SK-N-SH treated with all-trans-retinoic acid at 6 μM for 48 hours (cell line): ENCODE data around the gene NPC1L1.
A peak's percentile ranks its signal among the peaks of the same experiment; 100 is the strongest.

Experiments used
- ATAC-seq: fragments of 200-7000 bp; cut with Tn5 transposase; 3 replicates; pipeline ENCODE4 v1.9.1; 2020; ENCODE audit warnings: mild to moderate bottlenecking, moderate library complexity
- ARNTL ChIP-seq: fragments of 450-650 bp; formaldehyde crosslinking; IDR thresholded peaks from 2 replicates; pipeline ENCODE4 v1.5.0; 2020; ENCODE audit warnings: low read depth, mild to moderate bottlenecking, moderate library complexity, borderline replicate concordance
- BACH2 ChIP-seq: fragments of 250-450 bp; sonication (Bioruptor Pico); IDR thresholded peaks from 2 replicates; pipeline ENCODE4 v1.9.0; 2021; ENCODE audit warnings: mild to moderate bottlenecking, borderline replicate concordance
- CSDC2 ChIP-seq: fragments of 250-450 bp; sonication (Bioruptor Pico); IDR thresholded peaks from 2 replicates; pipeline ENCODE4 v1.5.0; 2020; ENCODE audit warnings: mild to moderate bottlenecking, moderate library complexity
- ESRRG ChIP-seq: fragments of 250-450 bp; sonication (Bioruptor Pico); IDR thresholded peaks from 2 replicates; pipeline ENCODE4 v1.6.1; 2021; ENCODE audit warnings: mild to moderate bottlenecking
- GLIS3 ChIP-seq: fragments of 250-450 bp; sonication (Bioruptor Pico); IDR thresholded peaks from 2 replicates; pipeline ENCODE4 v1.5.0; 2020; ENCODE audit warnings: mild to moderate bottlenecking, moderate library complexity
- ISL1 ChIP-seq: fragments of 250-450 bp; sonication (Bioruptor Pico); IDR thresholded peaks from 2 replicates; pipeline ENCODE4 v2.1.2; 2022; ENCODE audit warnings: mild to moderate bottlenecking, moderate library complexity
- OSR1 ChIP-seq: fragments of 250-450 bp; sonication (Bioruptor Pico); IDR thresholded peaks from 2 replicates; pipeline ENCODE4 v1.8.0; 2022; ENCODE audit warnings: moderate library complexity, mild to moderate bottlenecking, inconsistent platforms
- PPARA ChIP-seq: fragments of 250-450 bp; sonication (Bioruptor Pico); IDR thresholded peaks from 2 replicates; pipeline ENCODE4 v1.5.0; 2020; ENCODE audit warnings: mild to moderate bottlenecking, borderline replicate concordance
- RARB ChIP-seq: fragments of 250-450 bp; sonication (Bioruptor Pico); IDR thresholded peaks from 2 replicates; pipeline ENCODE4 v1.8.0; 2021; ENCODE audit warnings: mild to moderate bottlenecking, moderate library complexity
- SNAI2 ChIP-seq: fragments of 250-450 bp; sonication (Bioruptor Pico); IDR thresholded peaks from 2 replicates; pipeline ENCODE4 v1.5.0; 2020; ENCODE audit warnings: mild to moderate bottlenecking, moderate library complexity
- TCF4 ChIP-seq: fragments of 250-450 bp; sonication (Bioruptor Pico); IDR thresholded peaks from 2 replicates; pipeline ENCODE4 v1.8.0; 2021; ENCODE audit warnings: mild to moderate bottlenecking, moderate library complexity, borderline replicate concordance
- TOX ChIP-seq: fragments of 250-450 bp; sonication (Bioruptor Pico); IDR thresholded peaks from 2 replicates; pipeline ENCODE4 v1.8.0; 2021; ENCODE audit warnings: mild to moderate bottlenecking, moderate library complexity, borderline replicate concordance
- ZC3H10 ChIP-seq: fragments of 250-450 bp; sonication (Bioruptor Pico); IDR thresholded peaks from 2 replicates; pipeline ENCODE4 v1.5.1; 2021; ENCODE audit warnings: mild to moderate bottlenecking, moderate library complexity
- ZFP3 ChIP-seq: fragments of 250-450 bp; sonication (Bioruptor Pico); IDR thresholded peaks from 2 replicates; pipeline ENCODE4 v1.5.0; 2020; ENCODE audit warnings: mild to moderate bottlenecking, moderate library complexity
- ZFP30 ChIP-seq: fragments of 450-650 bp; formaldehyde crosslinking; IDR thresholded peaks from 2 replicates; pipeline ENCODE4 v1.5.0; 2022; ENCODE audit warnings: mild to moderate bottlenecking, moderate library complexity
- ZNF565 ChIP-seq: fragments of 450-650 bp; formaldehyde crosslinking; conservative IDR thresholded peaks from 2 replicates; pipeline ENCODE4 v1.5.0; 2020; ENCODE audit warnings: low read depth, mild to moderate bottlenecking, moderate library complexity
- ZNF8 ChIP-seq: fragments of 450-650 bp; formaldehyde crosslinking; IDR thresholded peaks from 2 replicates; pipeline ENCODE4 v1.5.0; 2020; ENCODE audit warnings: mild to moderate bottlenecking, moderate library complexity
- TF ChIP-seq, protein P1 (sequence below): fragments of 250-450 bp; sonication (Bioruptor Pico); IDR thresholded peaks from 2 replicates; pipeline ENCODE4 v1.5.1; 2020; ENCODE audit warnings: low read depth, mild to moderate bottlenecking, moderate library complexity
- TF ChIP-seq, protein P2 (sequence below): fragments of 250-450 bp; sonication (Bioruptor Pico); IDR thresholded peaks from 2 replicates; pipeline ENCODE4 v1.8.0; 2021; ENCODE audit warnings: low read depth, mild to moderate bottlenecking, moderate library complexity, borderline replicate concordance
- TF ChIP-seq, protein P3 (sequence below): fragments of 250-450 bp; sonication (Bioruptor Pico); IDR thresholded peaks from 2 replicates; pipeline ENCODE4 v1.5.1; 2021; ENCODE audit warnings: mild to moderate bottlenecking, moderate library complexity
- TF ChIP-seq, protein P4 (sequence below): fragments of 250-450 bp; sonication (Bioruptor Pico); IDR thresholded peaks from 2 replicates; pipeline ENCODE4 v1.8.0; 2020; ENCODE audit warnings: mild to moderate bottlenecking, moderate library complexity, borderline replicate concordance
- TF ChIP-seq, protein P5 (sequence below): fragments of 250-450 bp; sonication (Bioruptor Pico); IDR thresholded peaks from 2 replicates; pipeline ENCODE4 v1.5.0; 2020; ENCODE audit warnings: mild to moderate bottlenecking, moderate library complexity

The NPC1L1 gene

DNA sequence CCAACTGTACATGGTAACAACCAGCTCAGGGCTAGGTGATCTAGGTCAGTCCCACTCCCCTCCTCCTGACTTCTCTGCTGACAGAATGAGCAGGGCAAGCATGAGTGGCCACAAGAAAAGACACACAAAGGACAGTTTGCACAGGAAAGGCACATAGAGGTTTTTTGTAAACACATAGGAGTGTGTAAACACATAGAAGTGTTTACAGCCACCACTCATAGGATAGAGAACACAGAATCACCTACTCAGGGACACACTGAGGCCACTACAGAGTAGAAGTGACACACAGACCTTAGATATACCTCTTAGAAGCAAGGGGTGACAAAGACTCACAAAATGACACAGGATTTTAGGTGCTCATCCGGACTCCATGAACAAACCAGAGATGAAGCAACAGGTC, 69.7 kb downstream of the NPC1L1 start:
- ATAC-seq = no peak
- no peak for TF ChIP-seq OSR1 (CRISPR knock-in tag)
- TF ChIP-seq, protein P1, sequence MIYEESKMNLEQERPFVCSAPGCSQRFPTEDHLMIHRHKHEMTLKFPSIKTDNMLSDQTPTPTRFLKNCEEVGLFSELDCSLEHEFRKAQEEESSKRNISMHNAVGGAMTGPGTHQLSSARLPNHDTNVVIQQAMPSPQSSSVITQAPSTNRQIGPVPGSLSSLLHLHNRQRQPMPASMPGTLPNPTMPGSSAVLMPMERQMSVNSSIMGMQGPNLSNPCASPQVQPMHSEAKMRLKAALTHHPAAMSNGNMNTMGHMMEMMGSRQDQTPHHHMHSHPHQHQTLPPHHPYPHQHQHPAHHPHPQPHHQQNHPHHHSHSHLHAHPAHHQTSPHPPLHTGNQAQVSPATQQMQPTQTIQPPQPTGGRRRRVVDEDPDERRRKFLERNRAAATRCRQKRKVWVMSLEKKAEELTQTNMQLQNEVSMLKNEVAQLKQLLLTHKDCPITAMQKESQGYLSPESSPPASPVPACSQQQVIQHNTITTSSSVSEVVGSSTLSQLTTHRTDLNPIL (CRISPR knock-in tag) = no peak
- no peak for TF ChIP-seq ZFP30
- TF ChIP-seq, protein P2, sequence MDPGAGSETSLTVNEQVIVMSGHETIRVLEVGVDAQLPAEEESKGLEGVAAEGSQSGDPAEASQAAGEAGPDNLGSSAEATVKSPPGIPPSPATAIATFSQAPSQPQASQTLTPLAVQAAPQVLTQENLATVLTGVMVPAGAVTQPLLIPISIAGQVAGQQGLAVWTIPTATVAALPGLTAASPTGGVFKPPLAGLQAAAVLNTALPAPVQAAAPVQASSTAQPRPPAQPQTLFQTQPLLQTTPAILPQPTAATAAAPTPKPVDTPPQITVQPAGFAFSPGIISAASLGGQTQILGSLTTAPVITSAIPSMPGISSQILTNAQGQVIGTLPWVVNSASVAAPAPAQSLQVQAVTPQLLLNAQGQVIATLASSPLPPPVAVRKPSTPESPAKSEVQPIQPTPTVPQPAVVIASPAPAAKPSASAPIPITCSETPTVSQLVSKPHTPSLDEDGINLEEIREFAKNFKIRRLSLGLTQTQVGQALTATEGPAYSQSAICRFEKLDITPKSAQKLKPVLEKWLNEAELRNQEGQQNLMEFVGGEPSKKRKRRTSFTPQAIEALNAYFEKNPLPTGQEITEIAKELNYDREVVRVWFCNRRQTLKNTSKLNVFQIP (CRISPR knock-in tag) = no peak
- TF ChIP-seq ZNF565 (CRISPR knock-in tag) = no peak
- TF ChIP-seq SNAI2 (CRISPR knock-in tag) = no peak
- TF ChIP-seq PPARA (CRISPR knock-in tag) = no peak
- no peak for TF ChIP-seq CSDC2 (CRISPR knock-in tag)
- TF ChIP-seq, all 23 proteins: peak for 0

DNA sequence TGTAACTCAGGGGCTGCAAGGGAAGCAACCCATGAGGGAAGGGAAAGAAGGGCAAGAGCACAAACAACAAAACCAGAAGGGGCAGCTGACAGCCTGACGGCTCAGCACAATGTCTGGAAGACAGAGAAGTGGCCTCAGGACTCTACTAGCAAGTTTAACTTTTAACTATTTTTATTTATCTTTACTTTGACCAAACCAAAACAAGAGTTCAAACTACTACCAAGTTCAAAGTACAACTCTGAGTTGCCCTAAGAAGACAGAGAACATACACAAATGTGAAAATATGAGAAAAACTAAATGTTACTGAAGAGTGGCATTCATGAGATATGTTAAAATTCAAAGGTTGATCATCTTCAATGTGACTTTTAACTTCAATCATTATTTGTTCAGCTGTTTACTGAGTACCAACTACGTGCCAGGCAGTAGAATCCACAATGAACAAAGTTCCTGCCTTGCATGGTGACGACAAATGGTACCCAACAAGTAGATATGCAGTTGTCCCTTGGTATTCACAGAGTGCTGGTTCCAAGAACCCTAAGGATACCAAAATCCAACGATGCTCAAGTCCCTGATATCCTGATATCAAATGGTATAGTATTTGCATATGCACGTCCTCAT, 70.4 kb downstream of the NPC1L1 start:
- no peak for TF ChIP-seq SNAI2 (CRISPR knock-in tag)
- TF ChIP-seq ZC3H10 (CRISPR knock-in tag) = no peak
- TF ChIP-seq, protein P2 (CRISPR knock-in tag) = no peak
- TF ChIP-seq ESRRG (CRISPR knock-in tag) = no peak
- no peak for TF ChIP-seq RARB (CRISPR knock-in tag)
- TF ChIP-seq BACH2 (CRISPR knock-in tag) = no peak
- TF ChIP-seq, protein P3, sequence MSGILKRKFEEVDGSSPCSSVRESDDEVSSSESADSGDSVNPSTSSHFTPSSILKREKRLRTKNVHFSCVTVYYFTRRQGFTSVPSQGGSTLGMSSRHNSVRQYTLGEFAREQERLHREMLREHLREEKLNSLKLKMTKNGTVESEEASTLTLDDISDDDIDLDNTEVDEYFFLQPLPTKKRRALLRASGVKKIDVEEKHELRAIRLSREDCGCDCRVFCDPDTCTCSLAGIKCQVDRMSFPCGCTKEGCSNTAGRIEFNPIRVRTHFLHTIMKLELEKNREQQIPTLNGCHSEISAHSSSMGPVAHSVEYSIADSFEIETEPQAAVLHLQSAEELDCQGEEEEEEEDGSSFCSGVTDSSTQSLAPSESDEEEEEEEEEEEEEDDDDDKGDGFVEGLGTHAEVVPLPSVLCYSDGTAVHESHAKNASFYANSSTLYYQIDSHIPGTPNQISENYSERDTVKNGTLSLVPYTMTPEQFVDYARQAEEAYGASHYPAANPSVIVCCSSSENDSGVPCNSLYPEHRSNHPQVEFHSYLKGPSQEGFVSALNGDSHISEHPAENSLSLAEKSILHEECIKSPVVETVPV (CRISPR knock-in tag) = no peak
- TF ChIP-seq, protein P4, sequence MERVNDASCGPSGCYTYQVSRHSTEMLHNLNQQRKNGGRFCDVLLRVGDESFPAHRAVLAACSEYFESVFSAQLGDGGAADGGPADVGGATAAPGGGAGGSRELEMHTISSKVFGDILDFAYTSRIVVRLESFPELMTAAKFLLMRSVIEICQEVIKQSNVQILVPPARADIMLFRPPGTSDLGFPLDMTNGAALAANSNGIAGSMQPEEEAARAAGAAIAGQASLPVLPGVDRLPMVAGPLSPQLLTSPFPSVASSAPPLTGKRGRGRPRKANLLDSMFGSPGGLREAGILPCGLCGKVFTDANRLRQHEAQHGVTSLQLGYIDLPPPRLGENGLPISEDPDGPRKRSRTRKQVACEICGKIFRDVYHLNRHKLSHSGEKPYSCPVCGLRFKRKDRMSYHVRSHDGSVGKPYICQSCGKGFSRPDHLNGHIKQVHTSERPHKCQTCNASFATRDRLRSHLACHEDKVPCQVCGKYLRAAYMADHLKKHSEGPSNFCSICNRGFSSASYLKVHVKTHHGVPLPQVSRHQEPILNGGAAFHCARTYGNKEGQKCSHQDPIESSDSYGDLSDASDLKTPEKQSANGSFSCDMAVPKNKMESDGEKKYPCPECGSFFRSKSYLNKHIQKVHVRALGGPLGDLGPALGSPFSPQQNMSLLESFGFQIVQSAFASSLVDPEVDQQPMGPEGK (CRISPR knock-in tag) = no peak
- no peak for TF ChIP-seq ISL1 (CRISPR knock-in tag)
- no peak for ATAC-seq

DNA sequence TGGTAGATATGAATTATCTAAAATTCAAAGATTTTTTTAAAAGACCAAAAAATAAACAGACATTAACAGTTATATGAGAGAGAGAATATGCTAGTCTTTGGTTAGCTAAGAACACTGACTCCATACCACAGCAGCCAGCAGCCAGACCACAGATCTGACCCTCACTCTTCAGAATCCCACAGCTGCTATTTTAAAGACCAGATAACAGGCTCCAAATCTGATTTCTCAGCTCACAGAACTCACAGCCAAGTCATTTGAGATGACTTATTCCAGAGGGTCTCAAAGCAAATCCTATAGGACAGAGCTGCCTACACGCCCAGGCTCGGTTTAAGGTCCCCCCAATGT, 71.0 kb downstream of the NPC1L1 start:
- peak; percentile 20; the same call in 1 of the 3 replicates for ATAC-seq
- no peak for TF ChIP-seq ZFP30
- no peak for TF ChIP-seq CSDC2 (CRISPR knock-in tag)
- TF ChIP-seq SNAI2 (CRISPR knock-in tag) = no peak
- TF ChIP-seq ARNTL (CRISPR knock-in tag) = no peak
- TF ChIP-seq ZC3H10 (CRISPR knock-in tag) = no peak
- TF ChIP-seq, protein P5, sequence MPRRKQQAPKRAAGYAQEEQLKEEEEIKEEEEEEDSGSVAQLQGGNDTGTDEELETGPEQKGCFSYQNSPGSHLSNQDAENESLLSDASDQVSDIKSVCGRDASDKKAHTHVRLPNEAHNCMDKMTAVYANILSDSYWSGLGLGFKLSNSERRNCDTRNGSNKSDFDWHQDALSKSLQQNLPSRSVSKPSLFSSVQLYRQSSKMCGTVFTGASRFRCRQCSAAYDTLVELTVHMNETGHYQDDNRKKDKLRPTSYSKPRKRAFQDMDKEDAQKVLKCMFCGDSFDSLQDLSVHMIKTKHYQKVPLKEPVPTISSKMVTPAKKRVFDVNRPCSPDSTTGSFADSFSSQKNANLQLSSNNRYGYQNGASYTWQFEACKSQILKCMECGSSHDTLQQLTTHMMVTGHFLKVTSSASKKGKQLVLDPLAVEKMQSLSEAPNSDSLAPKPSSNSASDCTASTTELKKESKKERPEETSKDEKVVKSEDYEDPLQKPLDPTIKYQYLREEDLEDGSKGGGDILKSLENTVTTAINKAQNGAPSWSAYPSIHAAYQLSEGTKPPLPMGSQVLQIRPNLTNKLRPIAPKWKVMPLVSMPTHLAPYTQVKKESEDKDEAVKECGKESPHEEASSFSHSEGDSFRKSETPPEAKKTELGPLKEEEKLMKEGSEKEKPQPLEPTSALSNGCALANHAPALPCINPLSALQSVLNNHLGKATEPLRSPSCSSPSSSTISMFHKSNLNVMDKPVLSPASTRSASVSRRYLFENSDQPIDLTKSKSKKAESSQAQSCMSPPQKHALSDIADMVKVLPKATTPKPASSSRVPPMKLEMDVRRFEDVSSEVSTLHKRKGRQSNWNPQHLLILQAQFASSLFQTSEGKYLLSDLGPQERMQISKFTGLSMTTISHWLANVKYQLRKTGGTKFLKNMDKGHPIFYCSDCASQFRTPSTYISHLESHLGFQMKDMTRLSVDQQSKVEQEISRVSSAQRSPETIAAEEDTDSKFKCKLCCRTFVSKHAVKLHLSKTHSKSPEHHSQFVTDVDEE = no peak
- TF ChIP-seq TOX = no peak
- no peak for TF ChIP-seq OSR1 (CRISPR knock-in tag)
- no peak for TF ChIP-seq ZFP3 (CRISPR knock-in tag)
- no peak for TF ChIP-seq RARB (CRISPR knock-in tag)
- TF ChIP-seq, protein P2 (CRISPR knock-in tag) = no peak
- TF ChIP-seq GLIS3 (CRISPR knock-in tag) = no peak
- TF ChIP-seq ZNF8 = no peak
- TF ChIP-seq, protein P1 (CRISPR knock-in tag) = no peak
- TF ChIP-seq TCF4 (CRISPR knock-in tag) = no peak
